Fibroblast of skin of back (primary cell): ENCODE data around the gene KIF4B.
A peak's percentile ranks its signal among the peaks of the same experiment; 100 is the strongest.
"Not testable (repeated sequence)": the region's sequence is repeated elsewhere in the genome, so short reads cannot be mapped to it uniquely, and the experiment has no call there.

Experiments
- DNase-seq: peaks from one replicate; pipeline ENCODE4 v3.0.0-alpha.2; 2013

KIF4B gene

GRCh38 chr5:155004138-155004744 lies 9.3 kb upstream of the KIF4B start:
- DNase-seq, result no peak

- DNase-seq, result not testable (repeated sequence)
Measured at GRCh38 chr5:155006265-155006664, 7.3 kb upstream of the KIF4B start.

- DNase-seq, result no peak
Measured at GRCh38 chr5:155008669-155009068, 4.9 kb upstream of the KIF4B start.

DNA sequence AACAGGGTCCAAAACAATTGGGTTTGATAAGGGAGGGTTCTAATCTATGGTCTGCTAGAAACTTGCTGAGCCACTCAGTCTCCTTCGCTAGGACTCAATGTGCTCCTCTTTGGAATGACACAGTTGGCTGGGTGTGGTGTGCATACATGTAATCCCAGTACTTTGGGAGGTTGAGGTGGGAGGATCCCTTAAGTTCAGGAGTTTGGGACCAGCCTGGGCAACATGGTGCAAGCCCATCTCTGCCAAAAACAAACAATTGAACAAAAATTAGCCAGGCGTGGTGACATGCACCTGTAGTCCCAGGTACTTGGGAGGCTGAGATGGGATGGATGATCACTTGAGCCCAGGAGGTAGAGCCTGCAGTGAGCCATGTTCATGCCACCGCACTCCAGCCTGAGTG lies 2.7 kb upstream of the KIF4B start:
- DNase-seq, result no peak

DNA sequence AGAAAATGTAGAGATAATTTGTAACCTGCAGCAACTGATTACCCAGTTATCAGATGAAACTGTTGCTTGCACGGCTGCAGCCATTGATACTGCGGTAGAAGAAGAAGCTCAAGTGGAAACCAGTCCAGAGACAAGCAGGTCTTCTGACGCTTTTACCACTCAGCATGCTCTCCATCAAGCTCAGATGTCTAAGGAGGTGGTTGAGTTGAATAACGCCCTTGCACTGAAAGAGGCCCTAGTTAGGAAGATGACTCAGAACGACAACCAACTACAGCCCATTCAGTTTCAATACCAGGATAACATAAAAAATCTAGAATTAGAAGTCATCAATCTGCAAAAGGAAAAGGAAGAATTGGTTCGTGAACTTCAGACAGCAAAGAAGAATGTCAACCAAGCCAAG lies 1.7 kb downstream of the KIF4B start:
- DNase-seq, result no peak

DNA sequence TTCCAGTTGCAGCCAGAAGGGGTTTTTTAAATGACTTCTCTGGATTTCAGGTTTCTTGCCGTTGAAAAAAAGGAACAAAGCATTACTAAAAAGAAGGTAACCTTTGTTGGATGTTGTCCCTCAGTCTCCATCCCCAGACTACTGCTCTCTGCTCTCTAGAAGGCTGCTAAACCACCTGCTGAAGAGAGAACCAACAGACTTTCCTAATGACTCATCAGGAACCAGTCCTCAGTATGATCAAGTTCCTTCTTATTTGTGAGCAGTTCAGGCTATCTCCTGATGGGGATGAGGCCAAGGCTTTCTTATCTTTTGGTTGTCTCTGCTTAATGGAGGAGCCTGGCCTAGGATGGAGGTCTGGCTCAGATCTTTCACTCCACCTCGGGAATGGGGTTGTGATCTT lies 4.1 kb downstream of the KIF4B start:
- DNase-seq, result no peak

DNA sequence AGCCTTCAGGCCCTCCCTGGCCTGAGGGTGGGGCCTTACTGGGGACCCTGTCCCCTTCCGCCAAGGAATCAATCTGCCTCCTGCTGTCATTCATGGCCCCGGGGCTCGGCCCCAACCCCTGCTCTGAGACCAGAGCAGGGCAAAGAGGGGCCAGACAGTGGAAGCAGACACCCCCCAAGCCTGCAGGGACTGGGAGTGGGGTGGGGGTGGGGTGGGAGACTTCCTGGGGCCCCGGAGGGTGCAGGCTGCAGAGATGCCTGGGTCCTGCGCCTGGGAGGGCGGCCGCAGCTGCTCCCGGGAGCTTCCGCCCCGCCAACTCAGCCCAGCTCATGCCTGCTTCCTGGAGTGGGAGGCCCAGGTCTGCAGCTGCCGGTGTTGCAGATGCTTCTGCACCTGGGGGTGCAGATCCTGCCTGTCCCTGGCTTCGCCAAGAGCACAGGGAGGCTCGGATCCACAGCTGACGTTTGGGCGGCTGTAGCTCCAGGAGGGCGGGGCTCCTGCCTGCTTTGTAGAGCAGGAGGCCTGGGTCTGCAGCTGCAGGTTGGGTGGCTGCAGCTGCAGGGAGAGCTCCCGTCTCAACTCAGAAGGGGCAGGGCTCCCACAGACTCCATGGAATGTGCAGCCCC lies 6.2 kb downstream of the KIF4B start:
- no peak for DNase-seq

GRCh38 chr5:155021842-155022241 lies 8.3 kb downstream of the KIF4B start:
- no peak for DNase-seq

GRCh38 chr5:155023320-155023719 lies 9.8 kb downstream of the KIF4B start:
- DNase-seq, result no peak

GRCh38 chr5:155024015-155024414 lies 10.5 kb downstream of the KIF4B start:
- DNase-seq, result no peak

- no peak for DNase-seq
Measured at GRCh38 chr5:155025895-155026294, 12.3 kb downstream of the KIF4B start.

DNA sequence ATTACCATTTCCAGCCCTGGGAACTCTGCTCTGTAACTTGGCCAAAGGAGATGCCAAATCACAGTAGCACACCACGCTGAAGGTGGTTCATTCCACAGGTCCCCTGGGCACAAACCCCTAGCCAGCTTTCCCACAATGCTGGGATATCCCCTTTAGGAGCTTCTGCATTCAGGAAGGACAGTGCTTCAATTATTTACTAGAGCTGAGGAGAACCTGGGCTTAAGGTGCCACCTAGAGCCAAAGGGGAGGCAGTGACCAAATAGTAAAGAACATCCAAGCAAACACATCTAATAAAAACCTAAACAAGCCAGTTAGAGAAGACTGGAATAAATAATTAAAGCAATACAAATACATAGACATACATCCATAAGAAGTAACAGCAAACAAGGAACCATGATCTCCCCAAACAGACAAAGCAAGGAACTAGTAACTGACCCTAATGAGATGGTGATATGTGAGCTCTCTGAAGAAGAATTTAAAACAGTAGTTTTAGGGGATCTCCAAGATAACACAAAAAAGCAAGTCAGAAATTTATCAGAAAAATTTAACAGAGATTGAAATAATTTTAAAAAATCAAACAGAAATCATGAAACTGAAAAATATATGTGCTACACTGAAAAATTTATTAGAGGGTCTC lies 14.6 kb downstream of the KIF4B start:
- no peak for DNase-seq

DNA sequence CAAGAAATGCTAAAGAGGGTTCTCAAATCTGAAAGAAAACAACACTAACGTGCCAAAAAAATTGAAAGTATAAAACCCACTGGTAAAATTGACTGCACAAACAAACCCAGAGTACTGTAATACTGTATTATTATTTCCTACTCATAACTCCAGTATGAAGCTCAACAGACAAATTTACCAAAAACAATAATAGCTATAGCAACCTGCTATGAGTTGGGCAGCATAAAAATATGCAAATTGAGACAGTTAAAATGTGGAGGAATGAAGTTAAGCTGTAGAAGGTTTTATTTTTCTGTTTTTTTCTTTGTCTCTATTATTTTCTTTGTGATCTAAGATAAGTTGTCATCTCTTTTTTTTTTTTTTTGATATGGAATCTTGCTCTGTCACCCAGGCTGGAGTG lies 15.7 kb downstream of the KIF4B start:
- DNase-seq, result no peak

DNA sequence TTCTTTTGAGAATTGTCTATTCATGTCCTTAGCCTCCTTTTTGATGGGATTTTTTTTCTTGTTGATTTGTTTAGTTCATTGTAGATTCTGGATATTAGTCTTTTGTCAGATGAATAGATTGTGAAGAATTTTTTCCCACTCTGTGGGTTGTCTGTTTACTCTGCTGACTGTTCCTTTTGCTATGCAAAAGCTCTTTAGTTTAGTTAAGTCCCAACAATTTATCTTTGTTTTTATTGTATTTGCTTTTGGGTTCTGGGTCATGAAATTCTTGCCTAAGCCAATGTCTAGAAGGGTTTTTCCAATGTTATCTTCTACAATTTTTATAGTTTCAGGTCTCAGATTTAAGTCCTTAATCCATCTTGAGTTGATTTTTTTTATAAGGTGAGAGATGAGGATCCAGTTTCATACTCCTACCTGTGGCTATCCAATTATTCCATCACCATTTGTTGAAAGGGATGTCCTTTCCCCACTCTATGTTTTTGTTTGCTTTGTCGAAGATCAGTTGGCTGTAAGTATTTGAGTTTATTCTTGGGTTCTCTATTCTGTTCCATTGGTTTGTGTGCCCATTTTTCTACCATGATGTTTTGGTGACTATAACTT lies 20.7 kb downstream of the KIF4B start:
- peak; percentile 5 for DNase-seq

- not testable (repeated sequence) for DNase-seq
Measured at GRCh38 chr5:155035087-155035486, 21.5 kb downstream of the KIF4B start.

- DNase-seq, result no peak
Measured at GRCh38 chr5:155040984-155041653, 27.6 kb downstream of the KIF4B start.

GRCh38 chr5:155044591-155044990 lies 31.0 kb downstream of the KIF4B start:
- DNase-seq, result no peak

- no peak for DNase-seq
Measured at GRCh38 chr5:155046591-155046990, 33.0 kb downstream of the KIF4B start.

GRCh38 chr5:155047818-155048217 lies 34.3 kb downstream of the KIF4B start:
- DNase-seq, result no peak

DNA sequence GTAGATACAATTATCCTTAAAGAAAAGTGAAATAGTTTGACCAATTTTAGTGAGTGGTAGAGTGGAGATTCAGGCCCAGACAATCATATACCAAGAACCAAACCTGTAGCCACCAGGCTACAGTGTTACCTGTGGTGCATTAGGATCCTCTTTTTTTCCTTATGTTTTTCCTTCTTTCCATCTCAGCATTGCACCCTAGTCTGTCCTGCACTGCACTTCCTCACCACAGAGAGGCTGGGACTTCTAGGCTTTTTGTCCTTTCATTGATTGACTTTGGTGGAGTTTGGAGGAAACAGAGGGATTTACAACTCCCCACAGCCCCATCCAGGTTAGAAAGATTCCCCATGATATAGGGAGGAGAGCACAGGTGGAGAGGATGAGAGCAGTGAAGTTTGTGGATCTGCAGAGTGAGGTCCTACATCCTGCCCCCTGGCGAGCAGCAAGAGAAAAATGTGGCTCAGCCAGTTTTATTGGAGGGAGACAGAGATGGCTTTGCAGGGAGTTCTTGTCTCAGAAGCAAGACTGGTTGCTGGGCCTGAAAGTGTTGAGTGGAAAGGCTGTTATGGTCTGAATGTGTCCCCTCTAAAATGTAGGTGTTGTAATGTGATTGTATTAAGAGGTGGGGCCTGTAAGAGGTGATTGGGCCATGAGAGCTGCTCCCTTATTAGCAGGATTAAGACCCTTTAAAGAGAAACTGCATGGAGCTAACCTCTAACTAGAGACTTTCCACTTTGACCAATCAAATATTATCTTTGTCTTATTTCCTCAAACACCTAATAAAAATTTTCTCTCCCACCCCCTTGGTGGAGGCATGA lies 36.2 kb downstream of the KIF4B start:
- DNase-seq, result no peak

DNA sequence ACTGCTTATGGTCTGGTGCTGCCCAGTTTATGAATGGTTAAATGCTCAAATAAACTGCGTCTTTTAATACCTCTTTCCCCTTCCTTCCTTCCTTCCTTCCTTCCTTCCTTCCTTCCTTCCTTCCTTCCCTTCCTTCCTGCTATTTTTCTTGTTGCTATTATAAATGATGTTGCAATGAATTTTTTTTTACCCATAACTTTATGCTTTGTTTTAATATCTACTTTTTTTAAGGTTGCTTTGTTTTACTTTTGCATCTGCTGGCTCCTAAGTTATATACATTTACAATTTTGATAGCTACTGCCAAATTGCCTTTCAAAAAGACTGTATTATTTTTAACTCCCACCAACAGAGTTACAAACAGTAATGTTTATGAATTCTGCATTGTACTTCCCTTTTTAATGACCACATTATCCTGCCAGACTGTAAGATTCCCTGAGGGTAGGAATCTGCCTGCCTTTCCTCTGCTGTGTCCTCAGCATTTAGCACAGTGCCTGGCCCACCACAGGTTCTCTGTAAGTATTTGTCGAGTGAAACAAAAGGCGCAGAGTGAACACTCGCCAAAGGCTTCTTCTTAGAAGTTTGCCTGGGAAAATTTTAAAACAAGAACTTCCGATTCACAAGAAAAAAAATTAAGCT lies 36.9 kb downstream of the KIF4B start:
- DNase-seq, result no peak

DNA sequence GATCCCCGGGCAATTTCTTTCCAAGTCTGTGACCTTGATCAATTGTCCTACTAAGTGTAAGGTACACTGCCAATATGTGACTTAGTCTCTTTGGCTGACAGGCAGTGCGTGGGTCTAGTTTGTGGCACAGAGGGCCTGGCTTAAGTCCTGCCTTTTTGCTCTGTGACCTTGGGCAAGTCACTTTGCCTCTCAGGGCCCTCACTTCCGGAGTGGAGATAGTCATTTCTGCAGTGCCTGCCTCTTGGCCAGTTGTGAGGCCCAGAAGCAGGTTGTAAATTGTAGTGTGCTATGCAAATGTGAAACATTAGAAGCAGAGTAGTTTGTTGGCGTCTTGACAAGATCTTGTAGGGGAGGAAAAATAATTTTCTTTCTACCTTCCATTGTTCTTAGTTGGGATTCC lies 39.0 kb downstream of the KIF4B start:
- no peak for DNase-seq
